Measurements from ENCODE around the gene PRDX6.
A peak's percentile ranks its signal among the peaks of the same experiment; 100 is the strongest.
"Not testable (repeated sequence)": the region's sequence is repeated elsewhere in the genome, so short reads cannot be mapped to it uniquely, and the experiment has no call there.

Gene PRDX6

GRCh38 chr1:173470608-173471007, 6.5 kb upstream of the PRDX6 start:
- DNase-seq (ENCODE audit: low spot score), result no peak
- TF ChIP-seq CTCF (IDR thresholded peaks at IDR 0.05; ENCODE audit: extremely low read depth, missing control alignments), result no peak

- DNase-seq (ENCODE audit: low spot score), result no peak
- TF ChIP-seq CTCF (IDR thresholded peaks at IDR 0.05; ENCODE audit: extremely low read depth, missing control alignments), result no peak
These were observed 3.5 kb upstream of the PRDX6 start for GRCh38 chr1:173473599-173474011.

GRCh38 chr1:173474097-173474779, 2.9 kb upstream of the PRDX6 start:
- TF ChIP-seq CTCF (IDR thresholded peaks at IDR 0.05; ENCODE audit: extremely low read depth, missing control alignments), result no peak
- no peak for DNase-seq (ENCODE audit: low spot score)

- not testable (repeated sequence) for DNase-seq (ENCODE audit: low spot score)
These were observed 2.2 kb upstream of the PRDX6 start for GRCh38 chr1:173474780-173475421.

- no peak for DNase-seq (ENCODE audit: low spot score)
- TF ChIP-seq CTCF (IDR thresholded peaks at IDR 0.05; ENCODE audit: extremely low read depth, missing control alignments), result no peak
These were observed 1.5 kb upstream of the PRDX6 start for GRCh38 chr1:173475564-173476196.

GRCh38 chr1:173476197-173476664, 904 bp upstream of the PRDX6 start:
- no peak for DNase-seq (ENCODE audit: low spot score)
- TF ChIP-seq CTCF (IDR thresholded peaks at IDR 0.05; ENCODE audit: extremely low read depth, missing control alignments), result no peak

- no peak for TF ChIP-seq CTCF (IDR thresholded peaks at IDR 0.05; ENCODE audit: extremely low read depth, missing control alignments)
- DNase-seq (ENCODE audit: low spot score), result peak; percentile 98
These were observed 360 bp upstream of the PRDX6 start for GRCh38 chr1:173476665-173477285.
